A673 (cell line): ENCODE measurements around the gene PIGU.
"Not testable (repeated sequence)": the region's sequence is repeated elsewhere in the genome, so short reads cannot be mapped to it uniquely, and the experiment has no call there.

ENCODE experiments used
- EZH2 ChIP-seq: fragments of 200-600 bp; sonication (generic); IDR thresholded peaks from 2 replicates; pipeline ENCODE4 v1.6.1; 2017; ENCODE audit warnings: borderline replicate concordance, low read depth, mild to moderate bottlenecking, mixed read lengths, antibody characterized with exemption, low read length; ENCODE audit not compliant: poor library complexity, severe bottlenecking
- TF ChIP-seq, protein P1 (sequence below): fragments of 300-800, 200-600 bp; sonication (generic); conservative IDR thresholded peaks from 2 replicates; pipeline ENCODE4 v1.5.1; 2017; ENCODE audit warnings: low read depth, mild to moderate bottlenecking, antibody characterized with exemption, low read length, moderate library complexity, mixed read lengths

DNA sequence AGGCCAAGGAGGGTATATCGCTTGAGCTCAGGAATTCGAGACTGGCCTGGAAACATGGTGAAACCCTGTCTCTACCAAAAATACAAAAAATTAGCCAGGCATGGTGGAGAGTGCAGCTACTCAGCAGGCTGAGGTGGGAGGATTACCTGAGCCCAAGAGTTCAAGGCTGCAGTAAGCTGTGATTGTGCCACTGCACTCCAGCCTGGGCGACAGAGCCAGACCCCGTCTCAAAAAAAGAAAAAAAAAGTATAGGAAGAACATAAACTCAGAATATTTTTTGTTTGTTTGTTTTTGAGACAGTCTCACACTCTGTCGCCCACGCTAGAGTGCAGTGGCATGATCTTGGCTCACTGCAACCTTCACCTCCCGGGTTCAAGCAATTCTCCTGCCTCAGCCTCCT is 12.1 kb downstream of the PIGU start:
- TF ChIP-seq, protein P1, sequence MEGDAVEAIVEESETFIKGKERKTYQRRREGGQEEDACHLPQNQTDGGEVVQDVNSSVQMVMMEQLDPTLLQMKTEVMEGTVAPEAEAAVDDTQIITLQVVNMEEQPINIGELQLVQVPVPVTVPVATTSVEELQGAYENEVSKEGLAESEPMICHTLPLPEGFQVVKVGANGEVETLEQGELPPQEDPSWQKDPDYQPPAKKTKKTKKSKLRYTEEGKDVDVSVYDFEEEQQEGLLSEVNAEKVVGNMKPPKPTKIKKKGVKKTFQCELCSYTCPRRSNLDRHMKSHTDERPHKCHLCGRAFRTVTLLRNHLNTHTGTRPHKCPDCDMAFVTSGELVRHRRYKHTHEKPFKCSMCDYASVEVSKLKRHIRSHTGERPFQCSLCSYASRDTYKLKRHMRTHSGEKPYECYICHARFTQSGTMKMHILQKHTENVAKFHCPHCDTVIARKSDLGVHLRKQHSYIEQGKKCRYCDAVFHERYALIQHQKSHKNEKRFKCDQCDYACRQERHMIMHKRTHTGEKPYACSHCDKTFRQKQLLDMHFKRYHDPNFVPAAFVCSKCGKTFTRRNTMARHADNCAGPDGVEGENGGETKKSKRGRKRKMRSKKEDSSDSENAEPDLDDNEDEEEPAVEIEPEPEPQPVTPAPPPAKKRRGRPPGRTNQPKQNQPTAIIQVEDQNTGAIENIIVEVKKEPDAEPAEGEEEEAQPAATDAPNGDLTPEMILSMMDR: not testable (repeated sequence)
- TF ChIP-seq EZH2: not testable (repeated sequence)
